Gastroesophageal sphincter (tissue), 3 donors: ENCODE results near the gene ADGRL1.

Experiments used
- CTCF ChIP-seq, 4 experiments: fragments of 200-600 bp in 2 of 4; fragments of 450-650 bp in 2 of 4; sonication (generic) in 1 of 4; IDR thresholded peaks; one replicate each; pipeline ENCODE4 v1.5.1; 2017 to 2019; ENCODE audit warnings: antibody characterized with exemption in 4 of 4, mild to moderate bottlenecking in 2 of 4, moderate library complexity in 2 of 4
- EP300 ChIP-seq: sonication (generic); formaldehyde crosslinking; IDR thresholded peaks from one replicate; pipeline ENCODE4 v1.6.1; 2017; ENCODE audit warnings: antibody characterized with exemption, mild to moderate bottlenecking
- POLR2A ChIP-seq, 2 donors: fragments of 450-650 bp; IDR thresholded peaks; one replicate each; pipeline ENCODE4 v1.6.1; 2017; ENCODE audit warnings: antibody characterized with exemption in 2 of 2, mild to moderate bottlenecking in 2 of 2, moderate library complexity in 1 of 2
- POLR2AphosphoS5 ChIP-seq: sonication (generic); formaldehyde crosslinking; IDR thresholded peaks from one replicate; pipeline ENCODE4 v1.6.1; 2017; ENCODE audit warnings: antibody characterized with exemption

DNA sequence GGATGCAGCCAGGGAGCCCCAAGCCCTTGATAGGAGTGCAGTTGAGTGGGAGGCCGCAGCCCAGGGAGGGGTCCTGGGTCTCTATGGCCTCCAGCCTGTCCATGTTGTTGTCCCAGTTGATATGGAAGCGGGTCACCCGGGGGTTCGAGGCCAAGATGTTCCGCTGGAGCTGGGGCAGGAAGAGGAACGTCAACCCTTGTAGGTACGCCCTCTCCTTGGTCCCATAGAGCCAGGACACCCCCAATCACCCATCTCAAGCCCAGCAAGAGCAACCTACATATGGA lies 85.5 kb downstream of the ADGRL1 start:
- TF ChIP-seq CTCF (IDR thresholded peaks at IDR 0.05) = no peak
- TF ChIP-seq POLR2A (IDR thresholded peaks at IDR 0.05) = no peak
- no peak for TF ChIP-seq POLR2AphosphoS5
- no peak for TF ChIP-seq EP300
